BJ (cell line): ENCODE data around the gene RALGAPA1. TPM values are rescaled to one million over a fixed set of nuclear protein-coding genes. Genes with fewer than 3 reads are reported as not detected.

Experiments
- CTCF ChIA-PET: fragments of 350-600 bp; formaldehyde crosslinking; extraction: SDS; loops from one replicate; lab custom pipeline; 2021; ENCODE audit warnings: antibody characterized with exemption, inconsistent platforms; lab: Yijun Ruan, JAX
- POLR2A ChIA-PET: fragments of 300-600 bp; sonication (Branson Sonifier 250); formaldehyde crosslinking; extraction: SDS; loops from one replicate; lab custom pipeline; 2021; ENCODE audit warnings: antibody characterized with exemption; lab: Charles Lee
- DNase-seq: peaks from one replicate; pipeline ENCODE4 v3.0.0-alpha.2; 2011; ENCODE audit warnings: low read depth
- H3K27me3 ChIP-seq: 2 replicates; pipeline ENCODE4 v1.6.0; 2011; ENCODE audit warnings: low read length; ENCODE audit not compliant: control insufficient read depth, insufficient read depth
- H3K36me3 ChIP-seq: 2 replicates; pipeline ENCODE4 v1.5.1; 2011; ENCODE audit warnings: low read length; ENCODE audit not compliant: control insufficient read depth, insufficient read depth
- H3K4me3 ChIP-seq: 2 replicates; pipeline ENCODE4 v1.5.1; 2011; ENCODE audit warnings: low read depth, mild to moderate bottlenecking, control low read depth, low read length
- polyA plus RNA-seq: library from polyadenylated mRNA; depleted of rRNA; stranded (reverse); fragments of >200 nt; gene quantifications from 2 replicates; pipeline ENCODE4 v1.2.3, GENCODE V29; 2011
- TF ChIP-seq, protein P1 (sequence below): IDR thresholded peaks from 2 replicates; pipeline ENCODE4 v1.5.1; 2011; ENCODE audit warnings: low read depth, mild to moderate bottlenecking, control low read depth, inconsistent platforms, low read length, moderate library complexity; ENCODE audit not compliant: insufficient read depth

RALGAPA1 gene
- polyA plus RNA-seq, 1 experiment: 4.7 TPM

DNA sequence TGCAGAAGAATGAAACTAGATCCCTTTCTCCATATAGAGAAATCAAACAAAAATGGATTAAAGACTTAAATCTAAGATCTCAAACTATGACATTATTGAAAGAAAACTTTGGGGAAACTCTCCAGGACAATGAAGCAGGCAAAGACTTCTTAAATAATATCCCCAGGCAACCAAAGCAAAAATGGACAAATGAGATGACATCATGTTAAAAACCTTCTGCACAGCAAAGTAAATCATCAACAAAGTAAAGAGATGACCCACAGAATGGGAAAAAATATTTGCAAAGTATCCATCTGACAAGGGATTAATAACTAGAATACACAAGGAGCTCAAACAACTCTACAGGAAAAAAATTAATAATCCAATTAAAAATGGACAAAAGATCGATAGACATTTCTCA lies 101.0 kb downstream of the RALGAPA1 start:
- POLR2A ChIA-PET: interaction anchor here (0.7 kb wide), 1 partner anchor 16 kb away, joined by 3 read pairs; no protein-coding TSS in a partner anchor
- CTCF ChIA-PET: no interaction called here
- Histone ChIP-seq H3K36me3 (no peaks in the 10 kb centered on the region; the same call in 1 of the 2 replicates), H3K27me3 (no peaks in the 10 kb centered on the region), H3K4me3 (no peak overlapping the region)
- TF ChIP-seq, protein P1, sequence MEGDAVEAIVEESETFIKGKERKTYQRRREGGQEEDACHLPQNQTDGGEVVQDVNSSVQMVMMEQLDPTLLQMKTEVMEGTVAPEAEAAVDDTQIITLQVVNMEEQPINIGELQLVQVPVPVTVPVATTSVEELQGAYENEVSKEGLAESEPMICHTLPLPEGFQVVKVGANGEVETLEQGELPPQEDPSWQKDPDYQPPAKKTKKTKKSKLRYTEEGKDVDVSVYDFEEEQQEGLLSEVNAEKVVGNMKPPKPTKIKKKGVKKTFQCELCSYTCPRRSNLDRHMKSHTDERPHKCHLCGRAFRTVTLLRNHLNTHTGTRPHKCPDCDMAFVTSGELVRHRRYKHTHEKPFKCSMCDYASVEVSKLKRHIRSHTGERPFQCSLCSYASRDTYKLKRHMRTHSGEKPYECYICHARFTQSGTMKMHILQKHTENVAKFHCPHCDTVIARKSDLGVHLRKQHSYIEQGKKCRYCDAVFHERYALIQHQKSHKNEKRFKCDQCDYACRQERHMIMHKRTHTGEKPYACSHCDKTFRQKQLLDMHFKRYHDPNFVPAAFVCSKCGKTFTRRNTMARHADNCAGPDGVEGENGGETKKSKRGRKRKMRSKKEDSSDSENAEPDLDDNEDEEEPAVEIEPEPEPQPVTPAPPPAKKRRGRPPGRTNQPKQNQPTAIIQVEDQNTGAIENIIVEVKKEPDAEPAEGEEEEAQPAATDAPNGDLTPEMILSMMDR: no peak
- DNase-seq: no peak

DNA sequence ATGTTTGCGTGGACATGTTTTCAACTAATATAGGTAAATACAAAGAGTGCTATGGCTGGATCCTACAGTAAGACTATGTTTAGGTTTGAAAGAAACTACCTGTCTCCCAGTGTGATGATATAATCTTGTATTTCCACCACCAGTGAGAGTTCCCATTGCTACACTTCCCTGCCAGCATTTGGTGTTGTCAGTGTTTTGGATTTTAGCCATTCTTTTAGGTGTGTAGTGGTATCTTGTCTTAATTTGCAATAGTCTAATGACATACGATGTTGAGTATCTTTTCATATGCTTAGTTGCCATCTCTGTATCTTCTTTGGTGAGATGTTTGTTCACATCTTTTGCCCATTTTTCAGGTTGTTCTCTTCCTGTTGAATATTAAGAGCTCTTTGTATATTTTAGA lies 103.5 kb downstream of the RALGAPA1 start:
- ChIA-PET CTCF (interaction anchor here (1.1 kb wide), 1 partner anchor 115 kb away, joined by 3 read pairs; no protein-coding TSS in a partner anchor), POLR2A (no interaction called here)
- Histone ChIP-seq H3K36me3 (no peaks in the 10 kb centered on the region), H3K27me3 (no peaks in the 10 kb centered on the region), H3K4me3 (no peak overlapping the region)
- TF ChIP-seq, protein P1: no peak
- no peak for DNase-seq

DNA sequence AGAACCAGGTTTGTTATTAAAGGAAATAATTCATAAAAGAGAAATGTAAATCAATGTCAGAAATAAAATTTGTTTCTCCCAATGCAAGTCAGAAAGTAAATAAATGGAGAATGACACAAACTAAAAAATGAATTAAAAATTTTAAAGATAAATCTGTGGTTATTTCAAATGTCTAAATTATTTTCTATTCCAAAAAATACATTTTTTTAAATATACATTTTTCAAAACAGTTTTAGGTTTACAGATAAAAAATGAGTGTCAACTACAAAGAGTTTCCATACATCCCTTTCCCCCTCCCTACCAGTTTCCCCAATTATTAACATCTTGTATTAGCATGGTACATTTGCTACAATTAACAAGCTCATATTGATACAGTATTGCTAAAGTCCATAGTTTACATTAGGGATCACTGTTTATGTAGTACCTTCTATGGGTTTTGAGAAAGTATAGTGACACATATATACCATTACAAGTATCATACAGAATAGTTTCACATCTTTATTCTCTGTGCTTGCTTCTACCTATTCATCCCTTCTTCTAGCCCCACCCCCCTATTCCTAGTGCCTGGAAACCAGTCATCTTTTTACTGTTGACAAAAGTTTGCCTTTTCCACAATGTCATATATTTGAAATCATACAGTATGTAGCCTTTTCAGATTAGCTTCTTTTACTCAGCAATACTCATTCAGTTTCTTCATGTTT lies 104.2 kb downstream of the RALGAPA1 start:
- DNase-seq: no peak
- Histone ChIP-seq H3K36me3 (no peaks in the 10 kb centered on the region), H3K4me3 (no peak overlapping the region), H3K27me3 (no peaks in the 10 kb centered on the region)
- ChIA-PET POLR2A (no interaction called here), CTCF (no interaction called here)
- TF ChIP-seq, protein P1: no peak

- CTCF ChIA-PET: no interaction called here
- H3K4me3 ChIP-seq: no peak overlapping the region
- H3K27me3 ChIP-seq: no peaks in the 10 kb centered on the region
- DNase-seq: no peak
- H3K36me3 ChIP-seq: no peaks in the 10 kb centered on the region
- POLR2A ChIA-PET: no interaction called here
- TF ChIP-seq, protein P1: no peak
These were observed 107.6 kb downstream of the RALGAPA1 start for GRCh38 chr14:35701531-35701930.

- Histone ChIP-seq H3K27me3 (no peaks in the 10 kb centered on the region), H3K36me3 (no peaks in the 10 kb centered on the region), H3K4me3 (no peak overlapping the region)
- ChIA-PET CTCF (interaction anchor here (1.0 to 1.2 kb wide), 2 partner anchors 13 to 122 kb away, joined by 3 to 4 read pairs; no protein-coding TSS in a partner anchor), POLR2A (no interaction called here)
- no peak for DNase-seq
- TF ChIP-seq, protein P1: no peak
These were observed 109.2 kb downstream of the RALGAPA1 start for GRCh38 chr14:35699791-35700444.
